Choroid plexus epithelial cell (primary cell): ENCODE measurements around the gene TSPAN32.
"Not testable (repeated sequence)": the region's sequence is repeated elsewhere in the genome, so short reads cannot be mapped to it uniquely, and the experiment has no call there.

Experiments
- DNase-seq: peaks from one replicate; pipeline ENCODE4 v3.0.0-alpha.2; 2010; ENCODE audit warnings: low read depth
- H3K4me3 ChIP-seq: 2 replicates; pipeline ENCODE4 v1.5.1; 2011; ENCODE audit warnings: low read depth, mild to moderate bottlenecking, control low read depth, low read length, moderate library complexity
- CTCF ChIP-seq: conservative IDR thresholded peaks from 2 replicates; pipeline ENCODE4 v1.5.1; 2011; ENCODE audit warnings: low read depth, mild to moderate bottlenecking, control low read depth, inconsistent platforms, low read length, moderate library complexity

Gene TSPAN32

GRCh38 chr11:2277933-2278523, 23.8 kb upstream of the TSPAN32 start:
- no peak for DNase-seq
- TF ChIP-seq CTCF: no peak

GRCh38 chr11:2280208-2280607, 21.6 kb upstream of the TSPAN32 start:
- no peak for TF ChIP-seq CTCF
- no peak for DNase-seq
- no peak overlapping the region for H3K4me3 ChIP-seq

More at GRCh38 chr11:2277933-2278523, 23.8 kb upstream of the TSPAN32 start:
- no peak overlapping the region for H3K4me3 ChIP-seq

- not testable (repeated sequence) for H3K4me3 ChIP-seq, DNase-seq
Measured at GRCh38 chr11:2286350-2286749, 15.5 kb upstream of the TSPAN32 start.

GRCh38 chr11:2287091-2287490, 14.7 kb upstream of the TSPAN32 start:
- DNase-seq: no peak
- H3K4me3 ChIP-seq: no peak overlapping the region
- no peak for TF ChIP-seq CTCF

GRCh38 chr11:2289350-2289749, 12.5 kb upstream of the TSPAN32 start:
- H3K4me3 ChIP-seq: no peak overlapping the region
- DNase-seq: no peak
- no peak for TF ChIP-seq CTCF

- H3K4me3 ChIP-seq: no peak overlapping the region
- no peak for TF ChIP-seq CTCF
- no peak for DNase-seq
Measured at GRCh38 chr11:2289859-2290258, 12.0 kb upstream of the TSPAN32 start.

GRCh38 chr11:2290351-2290841, 11.4 kb upstream of the TSPAN32 start:
- TF ChIP-seq CTCF: no peak
- H3K4me3 ChIP-seq: no peak overlapping the region
- DNase-seq: no peak

GRCh38 chr11:2293531-2293971, 8.3 kb upstream of the TSPAN32 start:
- TF ChIP-seq CTCF: no peak
- DNase-seq: no peak

More at GRCh38 chr11:2293531-2293971, 8.3 kb upstream of the TSPAN32 start:
- no peak overlapping the region for H3K4me3 ChIP-seq
